RCC 7860 (cell line): ENCODE measurements around the gene CAB39L.

Experiments
- DNase-seq: peaks from one replicate; pipeline ENCODE4 v3.0.0-alpha.2; 2015; ENCODE audit warnings: low spot score
- FAIRE-seq: peaks from 2 replicates; lab custom pipeline; 2012; peaks lifted over from hg19 to GRCh38; lab: Jason Lieb, UNC

Gene CAB39L

DNA sequence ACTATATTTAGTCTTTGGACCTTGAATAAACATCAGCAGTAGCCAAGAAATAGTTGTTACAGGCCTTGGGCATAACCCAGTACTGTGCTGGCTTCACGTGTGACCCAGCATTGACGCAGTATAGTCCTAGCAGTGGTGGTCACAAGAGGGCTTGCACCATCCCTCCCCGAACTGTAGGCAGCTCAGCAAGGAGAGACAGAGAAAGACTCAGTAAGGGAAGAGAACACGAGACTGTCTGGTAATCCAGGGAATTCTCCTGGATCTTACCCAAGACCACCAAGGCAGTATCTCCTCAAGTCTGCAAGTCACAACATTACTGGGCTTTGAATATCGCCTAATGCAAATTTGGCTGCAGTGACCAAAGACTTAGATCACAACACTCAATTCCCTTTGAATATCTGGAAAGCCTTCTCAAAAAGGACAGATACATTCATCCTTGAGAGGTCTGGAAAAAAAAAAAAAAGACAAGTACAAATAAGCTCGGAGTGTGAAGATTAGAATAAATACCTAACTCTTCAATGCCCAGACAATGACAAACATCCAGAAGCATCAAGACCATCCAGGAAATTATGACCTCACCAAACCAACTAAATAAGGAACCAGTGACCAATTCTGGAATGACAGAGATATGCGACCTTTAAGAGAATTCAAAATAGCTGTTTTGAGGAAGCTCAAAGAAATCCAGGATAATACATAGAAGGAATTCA is 39.7 kb downstream of the CAB39L start:
- DNase-seq (no peak), FAIRE-seq (no peak)

DNA sequence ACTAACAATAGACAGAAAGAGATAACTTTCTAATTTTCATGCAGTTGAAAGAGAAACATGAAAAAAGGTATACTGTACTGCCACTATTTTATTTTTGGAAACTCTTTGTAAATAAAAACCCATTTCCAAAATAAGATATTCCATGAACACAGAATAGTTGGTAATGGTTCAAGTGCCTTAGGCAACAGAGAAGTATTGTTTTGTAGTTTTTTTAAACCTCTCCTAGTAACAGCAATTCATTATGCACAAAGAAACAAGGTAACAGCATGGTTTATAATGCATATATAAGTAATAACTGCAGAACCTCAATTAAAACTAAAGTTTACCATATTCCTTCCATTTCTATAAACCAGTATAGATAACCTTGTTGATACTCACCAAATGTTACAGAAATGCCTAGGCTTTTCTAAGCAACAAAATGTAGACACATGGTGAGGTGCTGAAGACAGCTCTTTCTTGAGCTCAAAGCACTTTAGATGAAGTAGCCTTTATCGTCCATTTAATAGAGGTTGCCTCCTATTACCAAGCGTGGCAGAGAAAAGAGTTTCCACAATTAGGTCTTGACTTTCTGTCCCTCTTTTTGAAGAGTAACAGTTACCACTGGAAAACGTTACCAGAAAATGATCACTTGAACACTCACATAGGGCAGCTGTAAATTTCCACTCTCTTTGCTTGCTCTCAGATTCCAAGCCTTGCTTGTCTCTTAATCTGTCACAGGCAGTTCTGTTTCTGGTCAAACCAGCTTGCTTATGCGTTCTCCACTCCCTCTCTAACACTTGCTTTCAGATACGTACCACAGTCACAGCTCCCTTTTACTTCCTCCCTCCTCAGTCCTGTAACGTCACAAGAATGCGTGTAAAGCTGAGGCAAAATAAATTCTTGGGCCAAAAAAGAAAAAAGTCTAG is 42.9 kb downstream of the CAB39L start:
- FAIRE-seq, result no peak
- no peak for DNase-seq

DNA sequence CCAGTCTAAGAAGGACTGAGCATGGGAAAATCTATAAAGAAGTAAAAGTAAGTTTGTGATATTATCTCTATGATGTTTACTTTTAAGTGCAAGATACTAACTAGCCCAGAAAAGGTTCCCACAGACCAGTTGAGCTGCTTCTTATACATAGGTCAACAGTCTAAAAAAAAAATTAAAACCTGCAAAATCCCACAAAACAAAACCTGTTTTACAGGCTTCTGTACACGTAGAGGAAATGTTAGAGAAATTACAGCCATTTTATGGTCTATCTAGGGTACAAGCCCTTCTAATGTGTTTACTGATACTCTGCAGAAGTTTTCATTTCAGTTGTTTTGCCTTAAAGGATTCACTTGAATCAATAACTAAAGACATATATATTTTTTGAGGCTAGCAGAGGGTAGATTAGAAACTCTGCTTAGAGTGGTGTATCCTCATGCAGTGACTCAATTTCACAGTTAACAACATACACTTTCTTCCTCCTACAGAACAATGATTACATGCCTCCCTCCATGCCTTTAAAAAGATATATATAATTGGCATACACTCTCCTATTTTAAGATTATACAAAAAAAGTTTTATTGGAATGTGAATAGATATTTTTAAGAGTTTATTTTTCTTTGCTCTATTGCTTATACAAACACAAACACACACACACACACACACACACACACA is 43.9 kb downstream of the CAB39L start:
- FAIRE-seq, result no peak
- no peak for DNase-seq

GRCh38 chr13:49395878-49396380 is 47.9 kb downstream of the CAB39L start:
- DNase-seq, result no peak
- FAIRE-seq, result no peak

- no peak for DNase-seq
- no peak for FAIRE-seq
Measured at GRCh38 chr13:49395451-49395865, 48.4 kb downstream of the CAB39L start.

GRCh38 chr13:49388091-49388635 is 55.7 kb downstream of the CAB39L start:
- FAIRE-seq (no peak), DNase-seq (no peak)

DNA sequence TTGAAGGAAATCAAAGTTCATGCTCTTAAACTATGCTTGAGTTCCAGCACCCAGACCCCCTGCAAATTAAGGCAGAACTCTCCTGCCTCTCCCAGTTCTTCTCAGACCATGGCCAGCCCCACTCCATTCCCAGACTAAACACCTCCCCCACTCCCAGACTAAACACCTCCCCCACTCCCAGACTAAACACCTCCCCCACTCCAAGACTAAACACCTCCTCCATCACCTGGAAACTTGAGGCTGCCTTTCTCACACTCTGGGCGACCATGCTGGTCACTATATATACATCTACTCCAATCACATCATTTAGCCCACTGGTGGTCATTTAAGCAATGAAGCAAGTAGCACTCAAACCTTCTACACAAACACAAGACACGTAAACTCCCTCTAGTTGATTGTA is 57.2 kb downstream of the CAB39L start:
- FAIRE-seq (no peak), DNase-seq (no peak)

GRCh38 chr13:49376121-49376520 is 67.7 kb downstream of the CAB39L start:
- no peak for FAIRE-seq

GRCh38 chr13:49374585-49375290 is 69.1 kb downstream of the CAB39L start:
- FAIRE-seq, result peak; percentile 95
- peak; percentile 71 for DNase-seq

More at GRCh38 chr13:49376121-49376520, 67.7 kb downstream of the CAB39L start:
- DNase-seq, result no peak

DNA sequence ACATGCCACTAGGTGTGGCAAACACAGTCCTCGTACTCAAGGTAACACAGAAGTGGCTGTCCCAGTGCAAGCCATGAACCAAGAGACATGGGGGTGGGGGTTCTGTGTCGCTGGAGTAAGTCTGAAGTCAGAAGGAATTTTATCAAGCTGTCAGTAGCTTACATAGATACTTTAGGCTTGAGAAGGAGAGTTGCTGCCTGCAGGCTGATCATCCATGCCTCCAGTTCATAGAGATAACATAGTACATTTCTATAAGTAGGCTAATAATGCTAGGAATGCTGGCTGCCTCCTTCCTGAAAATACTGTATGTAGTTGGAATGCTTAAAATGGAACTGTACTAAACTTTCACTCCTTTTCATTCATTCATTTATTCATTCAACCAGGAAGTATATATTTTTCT is 70.1 kb downstream of the CAB39L start:
- DNase-seq (peak; percentile 7), FAIRE-seq (no peak)

DNA sequence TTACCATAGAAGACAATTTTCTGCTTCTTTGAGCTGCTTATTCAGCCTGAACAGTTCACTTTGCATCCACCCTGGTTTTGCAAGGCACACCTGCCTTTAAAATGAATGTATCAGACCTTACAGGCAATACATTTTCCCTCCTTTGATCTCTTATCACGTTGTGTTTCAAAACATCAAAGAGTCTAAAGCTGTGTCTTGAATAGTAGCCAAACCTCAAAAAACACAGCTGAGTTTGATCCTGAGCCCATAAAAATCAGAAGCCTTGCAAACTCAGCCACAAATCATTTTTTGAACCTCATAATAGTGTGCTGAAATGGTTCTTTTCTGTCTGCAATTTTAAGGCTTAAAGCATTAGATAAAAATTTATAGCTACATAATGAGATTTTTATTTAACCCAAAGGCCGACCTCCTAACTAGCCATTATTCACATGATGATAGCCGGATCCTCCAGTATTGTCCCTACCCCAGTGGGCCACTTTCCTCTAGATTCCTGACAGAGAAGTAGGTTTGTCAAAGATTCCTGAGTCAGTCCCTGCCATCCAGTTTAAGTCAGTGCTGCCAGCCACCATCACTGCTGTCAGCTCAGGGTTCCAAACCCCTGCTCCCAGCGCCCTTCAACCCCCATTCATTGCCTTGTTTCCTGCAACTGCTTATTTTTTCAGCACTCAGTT is 71.8 kb downstream of the CAB39L start:
- no peak for DNase-seq
- FAIRE-seq, result no peak

DNA sequence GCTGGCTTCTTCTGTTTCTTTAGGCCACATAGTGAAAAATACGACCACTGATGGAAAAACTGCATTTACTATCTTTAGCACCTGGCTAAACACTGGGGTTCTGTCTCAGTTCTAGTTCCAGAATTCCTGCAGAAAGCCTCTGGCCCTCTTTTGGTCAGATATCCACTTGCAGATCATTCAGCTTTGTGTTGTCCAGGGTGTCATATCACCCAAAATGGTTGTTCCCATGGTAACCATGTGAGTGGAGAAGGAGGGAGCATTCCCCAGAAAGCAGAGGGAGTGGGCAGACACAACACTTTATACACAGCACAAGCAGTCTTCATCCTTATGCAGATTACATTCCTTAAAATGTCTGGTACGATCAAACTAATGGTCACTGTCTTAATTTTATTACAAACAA is 73.5 kb downstream of the CAB39L start:
- DNase-seq, result no peak

DNA sequence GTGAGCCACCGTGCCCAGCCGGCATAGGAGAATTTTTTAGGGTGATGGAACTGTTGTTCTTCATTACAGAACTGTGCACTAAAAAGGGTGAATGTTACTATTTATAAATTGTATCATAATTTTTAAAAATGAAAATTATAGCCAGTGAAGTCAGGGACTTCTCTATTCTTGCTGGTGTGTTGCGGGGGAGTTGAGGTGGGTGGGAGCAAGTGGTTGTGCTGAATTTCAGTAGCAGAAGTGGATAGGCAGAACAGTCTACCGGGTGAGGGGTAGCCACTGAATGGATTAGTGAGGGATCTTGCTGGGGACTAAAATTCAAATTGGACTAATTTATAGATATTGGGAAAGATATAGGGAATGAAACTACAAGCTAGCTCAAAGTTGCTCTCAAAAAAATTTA is 74.0 kb downstream of the CAB39L start:
- DNase-seq (no peak), FAIRE-seq (no peak)

More for the DNA sequence above, 73.5 kb downstream of the CAB39L start:
- no peak for FAIRE-seq

GRCh38 chr13:49368688-49369087 is 75.2 kb downstream of the CAB39L start:
- DNase-seq (no peak), FAIRE-seq (no peak)

GRCh38 chr13:49367640-49368422 is 76.0 kb downstream of the CAB39L start:
- DNase-seq (no peak), FAIRE-seq (no peak)

GRCh38 chr13:49366841-49367240 is 77.0 kb downstream of the CAB39L start:
- no peak for FAIRE-seq
- DNase-seq, result no peak

DNA sequence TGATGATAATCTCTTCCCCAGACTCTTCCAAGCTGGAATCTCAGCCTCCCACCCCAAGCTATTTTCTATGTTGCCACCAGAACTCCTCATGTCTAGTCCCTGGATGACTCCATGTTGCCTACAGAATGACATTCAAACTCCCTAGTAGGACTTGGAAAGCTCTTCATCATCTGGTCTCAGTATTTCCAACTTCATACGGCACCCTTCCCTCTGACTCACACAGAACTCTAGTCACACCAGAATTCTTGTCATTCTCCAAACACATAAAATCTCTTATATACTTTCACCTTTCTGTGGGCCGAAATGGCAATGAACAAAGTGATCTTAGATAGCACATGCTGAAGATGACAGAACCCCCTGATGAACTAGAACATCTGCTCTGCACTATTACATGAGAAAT is 86.2 kb downstream of the CAB39L start:
- FAIRE-seq (peak; percentile 46), DNase-seq (peak; percentile 65)

DNA sequence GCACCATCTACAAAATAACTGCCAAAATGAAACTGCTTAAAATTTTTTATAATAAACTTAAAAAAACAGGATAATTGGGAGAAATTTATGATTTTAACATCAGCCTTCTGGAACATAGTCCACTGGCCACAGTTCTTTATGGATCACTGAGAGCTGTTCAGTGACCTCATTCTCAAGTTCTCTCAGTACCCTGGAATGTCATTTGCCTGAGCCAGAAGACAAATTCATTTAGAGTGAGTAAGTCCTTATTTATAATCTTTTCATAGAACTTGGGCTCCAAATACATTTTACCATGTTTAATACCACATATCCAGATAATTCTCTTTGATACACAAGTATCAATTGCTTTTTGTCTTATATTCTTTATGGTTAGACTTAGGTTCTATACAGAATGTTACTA is 87.6 kb downstream of the CAB39L start:
- peak; percentile 95 for FAIRE-seq
- DNase-seq, result peak; percentile 80

GRCh38 chr13:49354719-49355118 is 89.1 kb downstream of the CAB39L start:
- FAIRE-seq, result no peak

More at GRCh38 chr13:49354719-49355118, 89.1 kb downstream of the CAB39L start:
- no peak for DNase-seq
